Measurements from ENCODE around the gene ZCCHC24. TPM values are rescaled to one million over a fixed set of nuclear protein-coding genes. Genes with fewer than 3 reads are reported as not detected.

Gene ZCCHC24
- total RNA-seq, 1 experiment from 2014 or later = 4.3 TPM

GRCh38 chr10:79361726-79362397 is 83.6 kb downstream of the ZCCHC24 start:
- DNase-seq (ENCODE audit: low read depth) = no peak

- DNase-seq (ENCODE audit: low read depth) = no peak
Observed at GRCh38 chr10:79360499-79361342, 84.7 kb downstream of the ZCCHC24 start.

- no peak for DNase-seq (ENCODE audit: low read depth)
Observed at GRCh38 chr10:79359816-79360498, 85.5 kb downstream of the ZCCHC24 start.

GRCh38 chr10:79358811-79359210 is 86.6 kb downstream of the ZCCHC24 start:
- no peak for DNase-seq (ENCODE audit: low read depth)

DNA sequence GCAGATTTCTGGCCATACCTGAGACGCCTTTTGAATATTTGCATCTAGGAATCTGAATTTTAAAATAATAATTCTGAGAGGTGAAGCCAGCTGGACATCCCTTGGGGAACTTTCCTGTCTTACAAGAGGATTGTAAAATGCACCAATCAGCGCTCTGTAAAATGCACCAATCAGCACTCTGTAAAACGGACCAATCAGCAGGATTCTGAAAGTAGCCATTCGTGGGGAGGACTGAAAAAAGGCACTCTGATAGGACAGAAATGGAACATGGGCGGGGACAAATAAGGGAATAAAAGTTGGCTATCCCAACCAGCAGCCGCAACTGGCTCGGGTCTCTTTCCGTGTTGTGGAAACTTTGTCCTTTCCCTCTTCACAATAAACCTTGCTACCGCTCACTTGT is 88.2 kb downstream of the ZCCHC24 start:
- DNase-seq (ENCODE audit: low read depth) = no peak

DNA sequence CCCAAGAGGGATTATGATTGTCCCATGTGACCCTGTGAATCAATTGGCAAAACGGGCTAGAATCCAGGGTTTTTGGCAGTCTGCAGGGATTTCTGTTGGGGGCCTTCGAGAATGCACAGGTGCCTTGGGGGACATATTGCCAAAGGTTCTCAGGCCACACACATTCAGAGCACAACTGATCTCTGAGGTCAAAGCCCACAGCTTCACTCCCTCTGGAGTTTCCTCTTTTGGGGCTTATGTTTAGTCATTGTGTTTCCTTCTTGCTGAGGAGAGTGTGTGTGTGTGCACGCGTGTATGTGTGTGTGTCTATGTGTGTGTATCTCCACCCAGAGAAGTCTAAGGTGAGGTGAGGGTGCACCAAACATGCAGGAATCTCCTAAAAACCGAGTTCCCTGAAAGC is 89.3 kb downstream of the ZCCHC24 start:
- DNase-seq (ENCODE audit: low read depth) = no peak

GRCh38 chr10:79355420-79356017 is 89.9 kb downstream of the ZCCHC24 start:
- DNase-seq (ENCODE audit: low read depth) = no peak

DNA sequence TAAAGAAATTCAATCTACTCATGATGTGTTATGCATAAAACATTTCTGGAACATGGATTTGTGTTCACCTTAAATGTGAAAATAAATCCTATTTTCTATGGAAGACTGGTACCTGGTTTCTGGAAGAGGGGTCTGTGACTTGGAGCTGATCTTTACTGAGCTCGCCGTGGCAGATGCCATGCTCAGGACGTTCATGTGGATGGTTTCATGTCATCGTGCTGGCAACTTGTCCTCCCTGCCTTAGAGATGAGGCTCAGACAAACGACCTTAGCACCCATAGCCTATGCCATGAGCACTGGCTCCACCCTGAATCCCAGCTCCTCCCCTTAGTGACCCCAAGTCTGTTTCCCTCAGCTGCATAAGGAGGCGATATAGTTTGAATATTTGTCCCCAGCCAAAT is 90.8 kb downstream of the ZCCHC24 start:
- DNase-seq (ENCODE audit: low read depth) = no peak

GRCh38 chr10:79354141-79354540 is 91.3 kb downstream of the ZCCHC24 start:
- no peak for DNase-seq (ENCODE audit: low read depth)

GRCh38 chr10:79353726-79354125 is 91.7 kb downstream of the ZCCHC24 start:
- no peak for DNase-seq (ENCODE audit: low read depth)

- DNase-seq (ENCODE audit: low read depth) = no peak
Observed at GRCh38 chr10:79353000-79353406, 92.4 kb downstream of the ZCCHC24 start.

DNA sequence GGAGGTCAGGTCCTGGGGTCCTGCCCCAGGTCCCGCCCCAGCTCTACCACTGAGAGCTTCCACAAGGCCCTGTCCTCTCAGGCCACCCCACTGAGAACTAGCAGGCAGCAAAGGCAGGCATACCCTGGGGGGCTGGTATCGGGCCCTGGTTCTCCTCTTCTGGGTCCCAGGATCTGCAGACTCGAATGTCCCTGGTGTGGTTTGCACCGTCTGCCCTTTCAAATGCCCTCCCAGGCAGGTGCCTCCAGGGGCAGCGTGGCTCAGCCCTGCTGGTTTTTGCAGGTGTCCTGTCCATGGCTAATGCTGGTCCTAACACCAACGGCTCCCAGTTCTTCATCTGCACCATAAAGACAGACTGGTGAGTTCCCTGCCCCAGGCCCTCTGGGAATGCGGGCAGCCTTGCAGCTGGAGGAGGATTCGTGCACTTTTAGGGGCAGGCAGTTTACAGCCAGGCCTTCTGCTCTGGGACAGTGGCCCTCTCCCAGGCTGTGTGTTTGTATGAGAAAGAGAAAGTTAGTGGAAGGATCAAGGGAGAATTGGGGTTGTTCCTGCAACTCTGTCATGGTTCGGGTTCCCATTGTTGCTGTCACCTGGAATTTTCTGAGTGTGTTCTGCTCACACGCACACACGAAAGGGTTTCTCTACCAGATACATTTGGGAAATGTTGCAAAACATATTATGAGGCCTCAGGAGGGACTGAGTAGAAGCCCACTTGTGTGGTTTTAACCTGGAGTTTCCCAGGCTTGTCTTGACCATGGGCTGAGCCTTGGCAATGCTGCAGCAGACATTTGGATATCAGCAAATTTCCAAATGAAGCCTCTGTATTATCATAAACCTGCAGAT is 93.2 kb downstream of the ZCCHC24 start:
- no peak for DNase-seq (ENCODE audit: low read depth)

- no peak for DNase-seq (ENCODE audit: low read depth)
Observed at GRCh38 chr10:79351332-79351731, 94.1 kb downstream of the ZCCHC24 start.

- no peak for DNase-seq (ENCODE audit: low read depth)
Observed at GRCh38 chr10:79350407-79351154, 94.8 kb downstream of the ZCCHC24 start.

GRCh38 chr10:79349766-79350406 is 95.5 kb downstream of the ZCCHC24 start:
- no peak for DNase-seq (ENCODE audit: low read depth)

GRCh38 chr10:79349072-79349491 is 96.3 kb downstream of the ZCCHC24 start:
- no peak for DNase-seq (ENCODE audit: low read depth)

DNA sequence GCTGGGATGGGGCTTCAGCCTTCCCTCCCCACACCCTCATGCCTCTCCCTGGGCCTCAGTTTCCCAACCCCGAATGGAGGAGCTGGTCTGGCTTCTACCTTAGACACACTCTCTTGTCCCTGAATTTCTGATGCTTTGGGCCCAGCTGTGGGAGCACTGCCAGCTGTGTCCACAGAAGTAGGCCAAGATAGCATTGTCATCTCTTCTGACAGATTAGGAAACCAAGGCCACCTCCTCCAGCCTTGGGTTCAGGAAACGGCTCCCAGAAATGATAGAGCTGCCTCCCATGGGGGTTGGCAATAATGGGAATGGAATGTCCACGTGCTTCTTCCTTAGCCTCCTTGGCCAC is 96.8 kb downstream of the ZCCHC24 start:
- DNase-seq (ENCODE audit: low read depth) = no peak

DNA sequence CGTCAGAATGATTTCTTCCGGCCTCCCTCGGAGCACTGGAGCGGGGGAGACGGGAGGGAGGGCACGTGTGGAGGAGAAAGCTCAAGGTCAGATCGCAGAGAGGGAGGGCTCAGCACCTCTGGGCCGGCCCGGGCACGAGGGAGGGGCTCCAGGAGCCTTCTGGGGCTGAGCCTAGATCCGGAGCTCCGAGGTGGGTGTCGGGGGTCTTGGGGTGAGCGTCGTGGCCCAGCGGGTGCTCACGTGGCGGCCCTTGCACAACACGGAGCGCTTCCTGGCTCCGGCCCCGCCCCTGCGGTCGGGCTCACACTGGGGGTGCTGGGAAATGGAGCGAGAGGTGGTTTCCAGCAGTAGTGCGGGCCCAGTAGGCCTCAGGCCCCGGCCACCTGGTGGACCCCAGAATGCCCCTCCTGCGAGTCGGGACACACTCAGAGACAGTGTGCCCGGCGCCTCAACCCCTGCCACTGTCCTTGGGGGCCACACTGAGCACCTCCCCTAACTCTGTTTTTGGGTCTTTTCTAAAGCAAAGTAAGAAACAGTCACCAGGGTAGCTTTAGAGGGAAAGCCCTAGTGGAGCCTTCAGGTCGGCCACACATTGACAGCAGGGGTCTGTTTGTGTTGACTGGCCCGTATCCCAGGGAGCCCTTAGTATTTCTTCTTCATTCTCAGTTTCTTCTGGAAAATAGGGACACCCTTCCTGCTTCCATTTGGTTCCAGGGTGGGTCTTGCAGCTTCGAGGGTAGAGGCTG is 97.4 kb downstream of the ZCCHC24 start:
- DNase-seq (ENCODE audit: low read depth) = peak; percentile 80

- DNase-seq (ENCODE audit: low read depth) = peak; percentile 92
Observed at GRCh38 chr10:79347226-79347893, 98.1 kb downstream of the ZCCHC24 start, which contains the start of gene PPIF. TSS of gene PPIF (plus strand) at chr10:79347469. CDS start at chr10:79347549, 80 bp downstream.
